GM21390 (cell line): ENCODE results near the gene SEBOX.

Source experiments
- ATAC-seq: cut with Tn5 transposase; IDR thresholded peaks from one replicate; pipeline ENCODE4 v1.9.1; 2021; ENCODE audit not compliant: unreplicated experiment

The SEBOX gene

GRCh38 chr17:28369684-28370034 lies 4.7 kb upstream of the SEBOX start:
- ATAC-seq, result no peak

- ATAC-seq, result no peak
Measured at GRCh38 chr17:28368915-28369683, 4.1 kb upstream of the SEBOX start.

GRCh38 chr17:28368306-28368831 lies 3.4 kb upstream of the SEBOX start:
- no peak for ATAC-seq

- no peak for ATAC-seq
Measured at GRCh38 chr17:28367641-28368305, 2.8 kb upstream of the SEBOX start.

GRCh38 chr17:28366605-28367004 lies 1.6 kb upstream of the SEBOX start:
- no peak for ATAC-seq

GRCh38 chr17:28365487-28365886 lies 488 bp upstream of the SEBOX start:
- no peak for ATAC-seq

GRCh38 chr17:28363776-28364650 lies 986 bp downstream of the SEBOX start:
- ATAC-seq, result no peak

- no peak for ATAC-seq
Measured at GRCh38 chr17:28363186-28363585, 1.8 kb downstream of the SEBOX start.

GRCh38 chr17:28357901-28358197 lies 7.2 kb downstream of the SEBOX start:
- ATAC-seq, result no peak

- peak; percentile 94 for ATAC-seq
Measured at GRCh38 chr17:28357061-28357900, 7.7 kb downstream of the SEBOX start, which contains the start of gene POLDIP2. Gene POLDIP2, minus strand, starts transcription at chr17:28357527. Its CDS starts 79 bp downstream, at chr17:28357448.

GRCh38 chr17:28350271-28350670 lies 14.7 kb downstream of the SEBOX start:
- no peak for ATAC-seq

GRCh38 chr17:28348979-28349378 lies 16.0 kb downstream of the SEBOX start:
- no peak for ATAC-seq

- no peak for ATAC-seq
Measured at GRCh38 chr17:28347261-28347891, 17.6 kb downstream of the SEBOX start.

GRCh38 chr17:28346746-28347246 lies 18.2 kb downstream of the SEBOX start:
- ATAC-seq, result no peak

- ATAC-seq, result no peak
Measured at GRCh38 chr17:28346199-28346580, 18.8 kb downstream of the SEBOX start.

GRCh38 chr17:28345419-28346198 lies 19.4 kb downstream of the SEBOX start:
- no peak for ATAC-seq

GRCh38 chr17:28344435-28344901 lies 20.5 kb downstream of the SEBOX start:
- ATAC-seq, result no peak

- ATAC-seq, result no peak
Measured at GRCh38 chr17:28344011-28344410, 21.0 kb downstream of the SEBOX start.

GRCh38 chr17:28343491-28343932 lies 21.5 kb downstream of the SEBOX start:
- no peak for ATAC-seq
